Lung (tissue), 12 donors: Measurements from ENCODE around the gene CADM3. TPM values are rescaled to one million over a fixed set of nuclear protein-coding genes. Genes with fewer than 3 reads are reported as not detected.

Experiments
- ATAC-seq: fragments of 200-7000 bp; cut with Tn5 transposase; one replicate; pipeline ENCODE4 v1.9.1; 2020; ENCODE audit warnings: moderate number of reproducible peaks; ENCODE audit not compliant: insufficient read depth, low FRiP score
- DNase-seq, 3 donors: peaks; one replicate each; pipeline ENCODE4 v3.0.0-alpha.2; 2013 to 2017
- H3K27ac ChIP-seq, 2 donors: one replicate each; pipeline ENCODE4 v1.5.1; 2013; ENCODE audit warnings: mild to moderate bottlenecking in 2 of 2, moderate library complexity in 2 of 2, control low read depth in 1 of 2, inconsistent platforms in 1 of 2, low read depth in 1 of 2, low read length in 1 of 2
- H3K27me3 ChIP-seq, 3 donors: one replicate each; pipeline ENCODE4 v1.5.1; 2013; ENCODE audit warnings: low read length in 2 of 3; ENCODE audit not compliant: control insufficient read depth in 3 of 3, insufficient read depth in 3 of 3
- H3K36me3 ChIP-seq, 4 donors: one replicate each; pipeline ENCODE4 v1.5.1; 2013; ENCODE audit warnings: low read length in 4 of 4, mild to moderate bottlenecking in 1 of 4, moderate library complexity in 1 of 4; ENCODE audit not compliant: control insufficient read depth in 4 of 4, insufficient read depth in 4 of 4
- H3K4me1 ChIP-seq, 5 donors: one replicate each; pipeline ENCODE4 v1.5.1; 2013; ENCODE audit warnings: low read length in 5 of 5, mild to moderate bottlenecking in 2 of 5, moderate library complexity in 1 of 5; ENCODE audit not compliant: control insufficient read depth in 5 of 5, insufficient read depth in 5 of 5
- H3K4me3 ChIP-seq: one replicate; pipeline ENCODE4 v1.5.1; 2013; ENCODE audit warnings: mild to moderate bottlenecking, control low read depth, moderate library complexity
- H3K9ac ChIP-seq, 2 donors: one replicate each; pipeline ENCODE4 v1.5.1; 2013; ENCODE audit warnings: low read length in 2 of 2, control low read depth in 1 of 2; ENCODE audit not compliant: insufficient read depth in 1 of 2
- H3K9me3 ChIP-seq, 4 donors: one replicate each; pipeline ENCODE4 v1.5.1; 2013; ENCODE audit warnings: low read length in 3 of 4, mild to moderate bottlenecking in 1 of 4, moderate library complexity in 1 of 4; ENCODE audit not compliant: control insufficient read depth in 4 of 4, insufficient read depth in 3 of 4
- CTCF ChIP-seq: IDR thresholded peaks from 2 replicates; pipeline ENCODE4 v1.5.1; 2012; ENCODE audit warnings: mild to moderate bottlenecking; ENCODE audit errors: control extremely low read depth, extremely low read depth
- WGBS, 2 donors: extraction: QIAGEN DNeasy Blood & Tissue Kit; methylation state at CpG; one replicate each; pipeline ENCODE4 v1.1.7; 2013; 5-methylcytosine and 5-hydroxymethylcytosine counted together
- polyA plus RNA-seq, 2 donors: library from polyadenylated mRNA; stranded (reverse); fragments of 200-250 nt; gene quantifications; one replicate each; pipeline ENCODE4 v1.2.1, GENCODE V29; 2013
- total RNA-seq, 2 donors: library from RNA; depleted of rRNA in 1 of 2; stranded (reverse); fragments of >200 nt in 1 of 2; gene quantifications; one replicate each; pipeline ENCODE4 v1.2.1, GENCODE V29; 2014 to 2021
- donor health status: control.
- donor health status: control.
- donor health status: Bipolar disorder and iron deficiency.
- donor health status: healthy.
- donor health status: DM: yes; HTN: yes; CAD: no.

CADM3 gene
- total and polyA plus RNA-seq, 4 donors: 0.89 to 3.7 (median 2.5) TPM

- DNase-seq (no peak), ATAC-seq (no peak)
- H3K4me1 ChIP-seq: no peaks in the 10 kb centered on the region
- H3K27ac ChIP-seq: no peak overlapping the region
- H3K27me3 ChIP-seq: peaks cover 0 to 5% (median 0%) of the 10 kb centered on the region in 3 donors
- WGBS, 2 donors: 55 to 62% methylated on average over 3 of the region's 3 CpGs
- no peak overlapping the region for H3K4me3 ChIP-seq
- no peak overlapping the region for H3K9ac ChIP-seq
- H3K36me3 ChIP-seq: no peaks in the 10 kb centered on the region
- no peak for TF ChIP-seq CTCF
- no peaks in the 10 kb centered on the region for H3K9me3 ChIP-seq
Measured at GRCh38 chr1:159146980-159147379, 24.4 kb upstream of the CADM3 start.

DNA sequence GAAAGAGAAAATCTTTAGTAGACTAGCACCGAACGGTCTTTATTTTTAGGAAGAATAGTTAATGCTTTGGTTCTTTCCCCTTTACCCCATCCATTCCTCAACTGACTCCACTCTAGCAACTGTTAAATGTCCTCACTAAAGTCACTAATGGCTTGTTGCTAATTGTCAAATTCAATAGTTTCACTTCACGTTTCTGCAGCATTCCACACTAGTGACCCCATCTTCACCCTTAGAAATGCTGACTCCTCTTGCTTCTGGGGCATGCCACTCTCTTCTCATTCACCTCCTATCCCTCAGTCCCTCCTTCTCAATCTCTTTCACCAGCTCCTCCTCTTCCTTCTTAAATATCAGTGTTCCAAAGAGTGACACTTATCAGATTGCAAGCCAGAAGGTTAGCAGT lies 19.4 kb upstream of the CADM3 start:
- no peaks in the 10 kb centered on the region for H3K36me3 ChIP-seq
- no peaks in the 10 kb centered on the region for H3K9me3 ChIP-seq
- no peak for TF ChIP-seq CTCF
- DNase-seq (no peak), ATAC-seq (no peak)
- 64 to 78% methylated on average over 3 of the region's 3 CpGs for WGBS, 2 donors
- no peak overlapping the region for H3K4me3 ChIP-seq
- no peak overlapping the region for H3K27ac ChIP-seq
- no peak overlapping the region for H3K9ac ChIP-seq
- H3K27me3 ChIP-seq: no peaks in the 10 kb centered on the region
- no peaks in the 10 kb centered on the region for H3K4me1 ChIP-seq

- TF ChIP-seq CTCF: peak; percentile 99
- Histone ChIP-seq H3K27ac (no peak overlapping the region), H3K36me3 (no peaks in the 10 kb centered on the region), H3K9ac (no peak overlapping the region), H3K4me3 (no peak overlapping the region), H3K9me3 (no peaks in the 10 kb centered on the region), H3K4me1 (peaks cover 0 to 2% (median 0%) of the 10 kb centered on the region in 5 donors), H3K27me3 (peaks cover 0 to 5% (median 0%) of the 10 kb centered on the region in 3 donors)
- ATAC-seq (peak; percentile 97), DNase-seq (peak; percentile 80 to 85 (median 84))
- 4 to 9% methylated on average over 4 of the region's 4 CpGs for WGBS, 2 donors
Measured at GRCh38 chr1:159161001-159161718, 10.3 kb upstream of the CADM3 start.

DNA sequence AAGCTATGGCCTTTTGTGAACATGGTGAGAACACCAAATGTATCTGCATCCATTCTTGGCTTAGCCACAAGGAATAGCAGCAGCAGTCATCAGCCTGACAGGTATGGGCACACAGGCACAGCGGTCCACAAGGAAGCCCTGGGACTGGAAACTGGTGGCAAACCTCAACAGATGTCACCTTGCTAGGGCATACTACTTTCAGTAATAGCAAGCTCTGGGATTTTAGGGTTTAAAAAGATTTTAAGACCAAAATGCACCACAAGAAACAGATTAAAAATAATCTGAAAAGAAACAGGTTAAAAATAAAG lies 9.7 kb upstream of the CADM3 start:
- no peak for ATAC-seq
- Histone ChIP-seq H3K9me3 (no peaks in the 10 kb centered on the region), H3K4me3 (no peak overlapping the region), H3K4me1 (peaks cover 0 to 2% (median 0%) of the 10 kb centered on the region in 5 donors), H3K27ac (no peak overlapping the region), H3K9ac (no peak overlapping the region), H3K36me3 (no peaks in the 10 kb centered on the region), H3K27me3 (peaks cover 0 to 10% (median 0%) of the 10 kb centered on the region in 3 donors)
- no peak for TF ChIP-seq CTCF
- no peak for DNase-seq
- WGBS, 2 donors: 87 to 95% methylated on average over 1 of the region's 1 CpG
